Cardiac septum (tissue), 1 donor: Measurements from ENCODE around the gene RAX2. TPM values are rescaled to one million over a fixed set of nuclear protein-coding genes. Genes with fewer than 3 reads are reported as not detected.

ENCODE experiments used
- DNase-seq: peaks from one replicate; pipeline ENCODE4 v3.0.0-alpha.2; 2020; ENCODE audit warnings: low spot score
- intact Hi-C: fragments of 100-400 bp; cut with DNase I; formaldehyde crosslinking; loops from one replicate; pipeline ENCODE4 v1.14.0; 2022
- total RNA-seq: library from RNA; stranded (reverse); fragmentation: NEBNext Ultra II Directional; extraction: Animal tissue kit (Norgen Biotek cat#: 25700); gene quantifications from one replicate; pipeline ENCODE4 v1.2.1, GENCODE V29; 2021
- donor health status: DM: no; HTN: no; CAD: no.

Gene RAX2
- total RNA-seq, 1 donor from 2014 or later, result not detected

- intact Hi-C loops, result no loop called here
- no peak for DNase-seq
Observed at GRCh38 chr19:3737487-3738205, 34.4 kb downstream of the RAX2 start.

- intact Hi-C loops, result no loop called here
- no peak for DNase-seq
Observed at GRCh38 chr19:3736106-3736724, 35.8 kb downstream of the RAX2 start.

- intact Hi-C loops, result no loop called here
- DNase-seq, result no peak
Observed at GRCh38 chr19:3734310-3734600, 37.8 kb downstream of the RAX2 start.

GRCh38 chr19:3733549-3734309 is 38.3 kb downstream of the RAX2 start:
- intact Hi-C loops, result no loop called here
- DNase-seq, result no peak

DNA sequence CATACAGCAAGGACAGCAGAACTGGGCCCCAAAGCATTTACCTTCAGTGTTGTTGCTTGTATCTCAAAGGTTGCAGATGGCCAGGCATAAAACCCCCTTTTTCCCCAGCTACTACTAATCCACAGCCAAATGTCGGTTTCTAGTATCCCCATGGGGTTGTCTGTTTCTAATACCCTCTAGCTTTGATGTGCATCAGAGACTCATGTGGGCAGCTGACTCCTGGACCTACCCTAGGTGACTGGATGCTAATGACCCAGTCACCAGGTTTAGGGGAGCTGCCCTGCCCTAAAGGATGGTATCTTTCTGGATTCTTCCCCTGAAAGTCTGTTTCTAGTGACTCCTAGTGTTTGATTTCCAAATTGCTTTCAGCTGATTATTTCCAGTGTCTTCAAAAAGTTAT is 39.9 kb downstream of the RAX2 start:
- intact Hi-C loops, result no loop called here
- no peak for DNase-seq

DNA sequence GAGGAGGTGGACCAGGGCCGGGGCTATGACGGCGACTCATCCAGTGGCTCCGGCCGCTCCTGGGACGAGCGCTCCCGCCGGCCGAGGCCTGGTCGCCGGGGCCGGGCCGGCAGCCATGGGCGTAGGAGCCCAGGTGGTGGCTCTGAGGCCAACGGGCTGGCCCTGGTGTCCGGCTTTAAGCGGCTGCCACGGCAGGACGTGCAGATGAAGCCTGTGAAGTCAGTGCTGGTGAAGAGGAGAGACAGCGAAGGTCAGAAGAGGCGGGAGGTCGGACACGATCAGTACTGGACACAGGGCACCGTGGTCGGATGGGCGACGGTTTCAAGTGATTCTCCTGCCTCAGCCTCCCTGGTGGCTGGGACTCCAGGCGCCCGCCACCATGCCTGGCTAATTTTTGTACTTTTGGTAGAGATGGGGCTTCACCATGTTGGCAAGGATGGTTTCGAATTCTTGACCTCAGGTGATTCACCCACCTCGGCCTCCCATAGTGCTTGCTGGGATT is 41.5 kb downstream of the RAX2 start:
- intact Hi-C loops, result no loop called here

DNA sequence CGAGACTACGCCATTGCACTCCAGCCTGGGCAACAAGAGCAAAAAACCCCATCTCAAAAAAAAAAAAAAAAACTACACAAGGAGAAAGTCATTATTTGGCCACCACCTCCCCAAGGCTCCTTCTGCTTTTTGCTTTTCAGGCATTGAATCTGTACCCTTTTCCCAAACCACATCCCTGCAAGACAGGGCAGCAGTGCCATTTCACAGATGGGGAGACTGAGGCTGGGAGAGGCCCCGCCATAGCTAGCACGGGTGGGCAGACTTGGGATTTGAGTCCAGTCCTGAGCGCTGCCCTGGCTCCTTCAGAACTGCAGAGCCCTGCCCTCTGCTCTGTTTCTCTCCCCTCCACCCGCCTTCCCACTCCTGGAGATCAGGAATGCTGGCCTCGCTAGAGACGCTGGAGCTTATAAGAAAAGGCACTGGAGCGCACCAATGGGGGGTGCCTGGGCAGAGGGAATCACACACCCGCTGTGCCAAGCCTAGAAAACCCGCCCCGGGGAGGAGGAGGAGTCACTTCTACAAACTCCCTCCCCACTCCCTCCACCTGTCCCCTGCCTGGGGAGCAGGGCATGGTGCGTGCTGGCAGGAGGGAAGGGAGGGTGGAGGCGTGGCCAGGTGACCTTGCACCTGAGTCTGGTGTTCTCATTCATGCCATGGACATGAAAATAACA is 46.3 kb downstream of the RAX2 start:
- intact Hi-C loops, result no loop called here
- no peak for DNase-seq

More for the DNA sequence above, 41.5 kb downstream of the RAX2 start:
- no peak for DNase-seq

DNA sequence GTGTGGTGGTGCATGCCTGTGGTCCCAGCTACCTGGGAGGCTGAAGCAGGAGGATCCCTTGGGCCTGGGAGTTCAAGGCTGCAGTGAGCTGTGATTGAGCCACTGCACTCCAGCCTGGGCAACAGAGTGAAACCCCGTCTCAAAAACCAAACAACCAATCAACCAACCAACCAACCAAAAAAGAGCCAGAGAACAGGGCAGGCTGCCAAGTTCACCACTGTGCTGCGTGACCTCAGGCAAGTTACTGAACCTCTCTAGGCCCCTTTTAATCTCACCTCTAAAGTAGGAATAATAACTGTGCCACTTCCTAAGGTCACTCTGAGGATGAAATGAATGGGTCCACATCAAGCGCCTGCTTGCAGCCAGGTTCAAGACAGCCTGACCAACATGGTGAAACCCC is 46.9 kb downstream of the RAX2 start:
- no peak for DNase-seq
- intact Hi-C loops, result no loop called here

DNA sequence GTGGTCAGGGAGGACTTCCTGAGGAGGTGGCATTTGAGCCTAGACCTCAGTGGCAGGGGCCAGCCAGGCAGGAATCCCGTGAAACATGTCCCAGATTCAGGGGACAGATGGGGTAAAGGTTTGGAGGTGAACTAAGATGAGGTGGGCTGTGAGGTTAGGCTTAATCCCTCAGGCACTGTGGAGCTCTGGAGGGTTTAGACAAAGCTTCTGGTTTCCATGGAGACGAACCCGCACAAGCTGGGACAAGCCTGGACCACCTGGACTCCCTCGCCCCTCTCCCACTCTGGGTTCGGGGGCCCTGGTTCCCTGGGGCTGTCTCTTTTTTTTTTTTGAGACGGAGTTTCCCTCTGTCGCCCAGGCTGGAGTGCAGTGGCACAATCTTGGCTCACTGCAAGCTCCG is 48.1 kb downstream of the RAX2 start:
- no peak for DNase-seq
- intact Hi-C loops, result no loop called here

- DNase-seq, result no peak
- intact Hi-C loops, result no loop called here
Observed at GRCh38 chr19:3723110-3723488, 48.9 kb downstream of the RAX2 start.

GRCh38 chr19:3722443-3723109 is 49.5 kb downstream of the RAX2 start:
- intact Hi-C loops, result no loop called here
- DNase-seq, result no peak

- intact Hi-C loops, result no loop called here
- no peak for DNase-seq
Observed at GRCh38 chr19:3721887-3722442, 50.1 kb downstream of the RAX2 start.

- intact Hi-C loops, result no loop called here
- DNase-seq, result peak; percentile 80
Observed at GRCh38 chr19:3721131-3721886, 50.7 kb downstream of the RAX2 start.

DNA sequence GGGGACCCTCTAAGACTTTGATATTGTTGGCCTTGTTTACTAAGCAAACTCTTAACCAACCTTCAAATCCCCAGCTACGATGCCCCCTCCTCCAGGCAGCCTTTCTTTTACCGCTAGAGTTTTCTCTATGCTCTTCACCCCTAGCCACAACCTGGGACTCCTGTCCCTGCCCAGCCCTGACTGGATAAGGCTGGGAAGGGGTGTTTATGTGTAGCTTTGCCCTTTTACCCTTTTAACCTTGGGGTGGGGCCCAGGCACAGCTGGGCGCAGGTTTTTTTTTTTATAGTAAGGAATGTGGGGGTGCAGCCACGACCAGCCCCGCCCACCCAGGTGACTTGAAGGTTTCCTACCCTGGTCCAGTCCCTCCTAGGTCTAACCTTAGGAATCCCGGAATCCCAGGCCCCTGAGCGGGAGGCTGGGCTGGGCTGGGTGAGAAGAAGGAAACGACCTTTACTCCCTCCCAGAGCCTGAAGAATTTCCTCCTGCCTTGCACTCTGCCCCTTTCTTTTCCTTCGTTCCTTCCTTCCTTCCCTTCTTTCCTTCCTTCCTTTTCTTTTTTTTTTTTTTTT is 51.6 kb downstream of the RAX2 start:
- DNase-seq, result no peak
- intact Hi-C loops, result no loop called here

GRCh38 chr19:3719868-3720267 is 52.2 kb downstream of the RAX2 start:
- DNase-seq, result no peak
- intact Hi-C loops, result no loop called here
